H1 (cell line): ENCODE results near the gene PRELID2. TPM values are rescaled to one million over a fixed set of nuclear protein-coding genes. Genes with fewer than 3 reads are reported as not detected.

Experiments
- CTCF ChIA-PET: fragments of 300-600 bp; sonication (Branson Sonifier 250); formaldehyde crosslinking; loops from one replicate; lab custom pipeline; 2021; ENCODE audit not compliant: partially characterized antibody; lab: Charles Lee
- POLR2A ChIA-PET: fragments of 300-600 bp; sonication (Branson Sonifier 250); formaldehyde crosslinking; loops from one replicate; lab custom pipeline; 2021; ENCODE audit warnings: inconsistent platforms; ENCODE audit not compliant: partially characterized antibody; lab: Charles Lee
- DNase-seq, 2 experiments: peaks; one replicate each; pipeline versions ENCODE4 v3.0.0 to v3.0.0-alpha.2; 2010 to 2022; ENCODE audit warnings: low spot score in 2 of 2, low read depth in 1 of 2, mixed read lengths in 1 of 2
- FAIRE-seq: peaks from 2 replicates; lab custom pipeline; 2011; peaks lifted over from hg19 to GRCh38; lab: Jason Lieb, UNC
- H2AFZ ChIP-seq: 2 replicates; pipeline ENCODE4 v1.8.1; 2012; ENCODE audit warnings: low read length, inconsistent platforms
- H2AK5ac ChIP-seq: 2 replicates; pipeline ENCODE4 v1.6.1; 2013; ENCODE audit warnings: low read depth, low read length
- H2BK120ac ChIP-seq: replicated peaks from 2 replicates; pipeline ENCODE3; 2013; ENCODE audit warnings: low read depth, low read length, inconsistent platforms
- H2BK12ac ChIP-seq: 2 replicates; pipeline ENCODE4 v1.6.1; 2013; ENCODE audit warnings: low read depth, low read length
- H2BK15ac ChIP-seq: 2 replicates; pipeline ENCODE4 v1.6.1; 2013; ENCODE audit warnings: low read length
- H2BK20ac ChIP-seq: 2 replicates; pipeline ENCODE4 v1.6.1; 2013; ENCODE audit warnings: low read length
- H2BK5ac ChIP-seq: 2 replicates; pipeline ENCODE4 v1.6.1; 2013; ENCODE audit warnings: low read depth, low read length
- H3K14ac ChIP-seq: 2 replicates; pipeline ENCODE4 v1.6.1; 2013; ENCODE audit warnings: inconsistent platforms; ENCODE audit not compliant: insufficient read length
- H3K18ac ChIP-seq: 2 replicates; pipeline ENCODE4 v1.6.1; 2013; ENCODE audit warnings: low read length; ENCODE audit errors: extremely low read depth
- H3K23ac ChIP-seq: 2 replicates; pipeline ENCODE4 v1.6.1; 2013; ENCODE audit warnings: inconsistent platforms; ENCODE audit not compliant: insufficient read length
- H3K23me2 ChIP-seq: 2 replicates; pipeline ENCODE4 v1.6.1; 2013; ENCODE audit warnings: low read depth, low read length
- H3K27ac ChIP-seq: 2 replicates; pipeline ENCODE4 v1.6.1; 2011; ENCODE audit warnings: low read depth, low read length, inconsistent platforms
- H3K27me3 ChIP-seq, 4 experiments: replicated peaks in 1 of 4; 1 replicate in 1 of 4; 2 replicates in 3 of 4; pipeline versions ENCODE4 v1.6.1 to v1.8.1; 2011 to 2013; ENCODE audit warnings: low read length in 3 of 4, mild to moderate bottlenecking in 3 of 4, inconsistent platforms in 2 of 4, mixed read lengths in 2 of 4, moderate library complexity in 1 of 4; ENCODE audit not compliant: control insufficient read depth in 3 of 4, insufficient read depth in 3 of 4; ENCODE audit errors: extremely low read depth in 1 of 4
- H3K36me3 ChIP-seq, 4 experiments: 2 replicates each; pipeline versions ENCODE4 v1.6.1 to v1.8.1; 2011 to 2013; ENCODE audit warnings: mild to moderate bottlenecking in 4 of 4, low read length in 3 of 4, moderate library complexity in 2 of 4, control low read depth in 1 of 4, inconsistent platforms in 1 of 4; ENCODE audit not compliant: insufficient read depth in 4 of 4, control insufficient read depth in 2 of 4
- H3K4ac ChIP-seq: replicated peaks from 2 replicates; pipeline ENCODE3; 2013; ENCODE audit warnings: low read length, low read depth, mixed read lengths, inconsistent platforms; ENCODE audit not compliant: insufficient read length
- H3K4me1 ChIP-seq, 4 experiments: replicated peaks in 1 of 4; 1 replicate in 1 of 4; 2 replicates in 3 of 4; pipeline versions ENCODE4 v1.6.1 to v1.8.1; 2011 to 2013; ENCODE audit warnings: low read length in 3 of 4, inconsistent platforms in 2 of 4, mixed read lengths in 1 of 4; ENCODE audit not compliant: insufficient read depth in 4 of 4, control insufficient read depth in 3 of 4
- H3K4me2 ChIP-seq, 2 experiments: 2 replicates each; pipeline versions ENCODE4 v1.6.1 to v1.8.1; 2011 to 2013; ENCODE audit warnings: low read depth in 2 of 2, low read length in 2 of 2, control low read depth in 1 of 2, inconsistent platforms in 1 of 2, mild to moderate bottlenecking in 1 of 2; ENCODE audit not compliant: insufficient read depth in 1 of 2
- H3K4me3 ChIP-seq, 4 experiments: fragments of 200-600, 300-600 bp in 1 of 4; sonication (generic), shearing (Covaris generic), sonication (Bioruptor Twin) in 1 of 4; 2 replicates each; pipeline versions ENCODE4 v1.5.1 to v1.8.1; 2011 to 2016; ENCODE audit warnings: low read length in 4 of 4, low read depth in 3 of 4, control low read depth in 2 of 4, inconsistent platforms in 2 of 4, mild to moderate bottlenecking in 2 of 4, mixed read lengths in 1 of 4, moderate library complexity in 1 of 4; ENCODE audit not compliant: insufficient read depth in 2 of 4; ENCODE audit errors: extremely low read depth in 1 of 4
- H3K56ac ChIP-seq: replicated peaks from 2 replicates; pipeline ENCODE3; 2013; ENCODE audit warnings: low read depth, mild to moderate bottlenecking, mixed read lengths, low read length, inconsistent platforms; ENCODE audit not compliant: insufficient read length
- H3K79me1 ChIP-seq: 2 replicates; pipeline ENCODE4 v1.6.1; 2013; ENCODE audit warnings: low read depth, low read length, control low read depth
- H3K79me2 ChIP-seq, 2 experiments: 2 replicates each; pipeline versions ENCODE4 v1.6.1 to v1.8.1; 2012 to 2013; ENCODE audit warnings: low read length in 2 of 2, mild to moderate bottlenecking in 2 of 2, inconsistent platforms in 1 of 2; ENCODE audit not compliant: insufficient read depth in 2 of 2, control insufficient read depth in 1 of 2
- H3K9ac ChIP-seq, 4 experiments: replicated peaks in 1 of 4; 1 replicate in 1 of 4; 2 replicates in 3 of 4; pipeline versions ENCODE4 v1.6.1 to v1.8.1; 2011 to 2013; ENCODE audit warnings: low read depth in 3 of 4, low read length in 3 of 4, control low read depth in 2 of 4, mild to moderate bottlenecking in 2 of 4, moderate library complexity in 2 of 4, inconsistent platforms in 1 of 4; ENCODE audit errors: extremely low read depth in 1 of 4
- H3K9me3 ChIP-seq, 2 experiments: 2 replicates each; pipeline versions ENCODE4 v1.6.1 to v1.8.1; 2012 to 2013; ENCODE audit warnings: mild to moderate bottlenecking in 2 of 2, moderate library complexity in 2 of 2, control low read depth in 1 of 2, inconsistent platforms in 1 of 2, low read depth in 1 of 2, low read length in 1 of 2, mixed read lengths in 1 of 2; ENCODE audit not compliant: insufficient read depth in 2 of 2
- H4K20me1 ChIP-seq, 2 experiments: replicated peaks in 1 of 2; 2 replicates each; pipeline versions ENCODE3 to v1.8.1; 2011 to 2013; ENCODE audit warnings: inconsistent platforms in 2 of 2, low read length in 2 of 2, mild to moderate bottlenecking in 1 of 2; ENCODE audit not compliant: insufficient read depth in 2 of 2, control insufficient read depth in 1 of 2
- H4K5ac ChIP-seq: 2 replicates; pipeline ENCODE4 v1.6.1; 2013; ENCODE audit warnings: low read length, low read depth, mixed read lengths, inconsistent platforms; ENCODE audit not compliant: insufficient read length
- H4K8ac ChIP-seq: 2 replicates; pipeline ENCODE4 v1.8.0; 2013; ENCODE audit warnings: mild to moderate bottlenecking, moderate library complexity, low read length, inconsistent platforms; ENCODE audit not compliant: insufficient read depth; ENCODE audit errors: extremely low read depth
- H4K91ac ChIP-seq: replicated peaks from 2 replicates; pipeline ENCODE3; 2013; ENCODE audit warnings: low read length, mixed read lengths, inconsistent platforms; ENCODE audit not compliant: insufficient read length
- CBX5 ChIP-seq: fragments of 300-800, 300-1000 bp; sonication (generic); IDR thresholded peaks from 2 replicates; pipeline ENCODE4 v1.7.1; 2016; ENCODE audit warnings: antibody characterized with exemption, low read length, low read depth
- CREB1 ChIP-seq: IDR thresholded peaks from 2 replicates; pipeline ENCODE4 v1.6.1; 2012; ENCODE audit warnings: inconsistent platforms
- KDM4A ChIP-seq: IDR thresholded peaks from one replicate; pipeline ENCODE4 v1.7.1; 2012; ENCODE audit warnings: low read depth, mild to moderate bottlenecking, moderate library complexity, low read length, inconsistent platforms; ENCODE audit not compliant: severe bottlenecking
- POLR2AphosphoS5 ChIP-seq: IDR thresholded peaks from 2 replicates; pipeline ENCODE4 v1.6.1; 2011; ENCODE audit warnings: low read depth, low read length
- polyA plus RNA-seq, 7 experiments: library from polyadenylated mRNA; depleted of rRNA in 3 of 7; stranded (reverse) in 5 of 7; unstranded in 2 of 7; fragments of >200 nt in 5 of 7; fragments of 200-250 nt in 2 of 7; gene quantifications; 1 replicate in 5 of 7; 2 replicates in 1 of 7; 4 replicates in 1 of 7; pipeline versions ENCODE4 v1.2.1 to v1.2.3, GENCODE V29; 2011 to 2013; ENCODE audit warnings: missing spikeins in 2 of 7, mixed read lengths in 2 of 7
- total RNA-seq: library from RNA; stranded (reverse); fragmentation: NEBNext Ultra II Directional; extraction: Animal tissue kit (Norgen Biotek cat#: 25700); gene quantifications from 2 replicates; pipeline ENCODE4 v1.2.1, GENCODE V29; 2021

Gene PRELID2
- total and polyA plus RNA-seq, 2 of the 8 experiments (the other 6 are each of a cell fraction or from before 2014, with no cell fraction given): 2.2 to 7.8 TPM

GRCh38 chr5:145829708-145830361 lies 5.3 kb downstream of the PRELID2 start:
- H2BK5ac ChIP-seq: no peak overlapping the region
- no peaks in the 10 kb centered on the region for H3K4me1 ChIP-seq
- no peak overlapping the region for H4K8ac ChIP-seq
- no peak overlapping the region for H3K4me3 ChIP-seq
- no peak overlapping the region for H3K4me2 ChIP-seq
- no peak overlapping the region for H3K27ac ChIP-seq
- H2BK12ac ChIP-seq: no peak overlapping the region
- H3K36me3 ChIP-seq: no peaks in the 10 kb centered on the region
- H4K20me1 ChIP-seq: no peaks in the 10 kb centered on the region
- H3K4ac ChIP-seq: no peak overlapping the region
- no peaks in the 10 kb centered on the region for H3K79me2 ChIP-seq
- peaks cover 0 to 7% (median 5%) of the 10 kb centered on the region in 4 experiments; a peak in 6 of 7 replicates for H3K27me3 ChIP-seq
- no peak overlapping the region for H3K14ac ChIP-seq
- H2BK120ac ChIP-seq: no peak overlapping the region
- H3K56ac ChIP-seq: peak overlapping the region; percentile 72
- H2AK5ac ChIP-seq: no peak overlapping the region
- no peak overlapping the region for H2AFZ ChIP-seq
- TF ChIP-seq CBX5 (no peak), CREB1 (no peak), POLR2AphosphoS5 (no peak), KDM4A (no peak)
- no peak overlapping the region for H2BK20ac ChIP-seq
- H2BK15ac ChIP-seq: no peak overlapping the region
- H3K79me1 ChIP-seq: no peaks in the 10 kb centered on the region
- peaks cover 3% of the 10 kb centered on the region; the same call in 1 of the 2 replicates for H3K23me2 ChIP-seq
- no peak overlapping the region for H4K5ac ChIP-seq
- H3K23ac ChIP-seq: no peak overlapping the region
- no peak overlapping the region for H4K91ac ChIP-seq
- H3K9ac ChIP-seq: no peak overlapping the region
- DNase-seq (no peak), FAIRE-seq (no peak)
- H3K9me3 ChIP-seq: no peaks in the 10 kb centered on the region
- ChIA-PET POLR2A (no interaction called here), CTCF (interaction anchor here (0.7 to 3.7 kb wide), 8 partner anchors 17 to 221 kb away, joined by 3 to 13 read pairs (median 4); no protein-coding TSS in a partner anchor)
- no peak overlapping the region for H3K18ac ChIP-seq
